Measurements from ENCODE around the gene NLGN1.

DNA sequence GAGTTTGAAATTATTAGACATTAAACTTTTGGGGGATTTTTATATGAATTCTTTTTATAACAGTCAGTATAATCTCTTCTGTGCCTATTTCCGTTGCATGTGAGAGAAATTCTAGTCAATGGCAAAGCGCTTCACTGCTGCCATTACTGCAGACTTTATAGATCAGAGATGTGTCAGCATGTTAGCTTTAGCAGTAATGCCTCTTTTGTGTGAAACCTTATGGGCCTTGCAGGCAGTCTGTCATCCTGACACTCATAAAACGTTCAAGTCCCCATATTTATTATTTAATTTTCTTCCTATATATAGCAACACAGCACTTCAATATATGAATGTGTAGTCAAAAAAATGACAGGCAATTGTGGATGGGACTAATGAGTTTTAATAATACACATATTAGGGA lies 191.0 kb downstream of the NLGN1 start:
- no peak for TF ChIP-seq CREB1 (IDR thresholded peaks at IDR 0.05)
- no peak for TF ChIP-seq CREB1 (CRISPR knock-in tag; IDR thresholded peaks at IDR 0.05)
- TF ChIP-seq POLR3G (IDR thresholded peaks at IDR 0.05; ENCODE audit: extremely low read depth, insufficient read length, insufficient replicate concordance) = no peak
- TF ChIP-seq CREM (IDR thresholded peaks at IDR 0.05; ENCODE audit: low read depth) = no peak
- no peak for TF ChIP-seq HDAC6 (IDR thresholded peaks at IDR 0.05; ENCODE audit: low read depth, low read length)
- no peak for TF ChIP-seq EGR1 (conservative IDR thresholded peaks at IDR 0.05)
- no peak for TF ChIP-seq RAD21 (CRISPR knock-in tag; conservative IDR thresholded peaks at IDR 0.05 in 1 of 2, IDR thresholded peaks at IDR 0.05 in 1 of 2)
- TF ChIP-seq TAF1 (IDR thresholded peaks at IDR 0.05; ENCODE audit: control insufficient read depth, extremely low read depth, insufficient read depth, low read length, severe bottlenecking) = no peak
